ENCODE measurements around the gene MEIOSIN.

DNA sequence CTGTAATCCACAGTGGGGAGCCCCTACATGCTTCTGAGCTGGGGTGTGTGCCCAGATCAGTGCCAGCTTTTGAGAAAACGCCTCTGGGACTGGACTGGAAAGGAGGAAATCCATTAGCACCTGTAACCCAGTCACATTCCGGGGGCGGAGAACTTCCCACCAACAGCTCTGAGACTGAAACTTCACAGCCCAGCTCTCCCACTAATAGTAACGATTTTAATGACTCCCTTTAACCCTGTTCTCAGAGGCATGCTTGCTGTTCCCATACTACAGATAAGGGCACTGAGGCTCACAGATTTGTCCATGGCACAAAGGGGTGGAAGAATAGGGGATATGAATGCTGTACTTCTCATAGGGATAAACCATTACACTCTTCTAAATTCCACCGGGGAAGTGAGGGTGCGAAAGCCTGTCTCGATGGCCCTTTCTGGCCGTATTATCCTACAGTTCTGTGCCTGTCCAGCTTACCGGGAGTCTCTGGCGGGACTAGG is 3.4 kb upstream of the MEIOSIN start:
- TF ChIP-seq, protein P1, sequence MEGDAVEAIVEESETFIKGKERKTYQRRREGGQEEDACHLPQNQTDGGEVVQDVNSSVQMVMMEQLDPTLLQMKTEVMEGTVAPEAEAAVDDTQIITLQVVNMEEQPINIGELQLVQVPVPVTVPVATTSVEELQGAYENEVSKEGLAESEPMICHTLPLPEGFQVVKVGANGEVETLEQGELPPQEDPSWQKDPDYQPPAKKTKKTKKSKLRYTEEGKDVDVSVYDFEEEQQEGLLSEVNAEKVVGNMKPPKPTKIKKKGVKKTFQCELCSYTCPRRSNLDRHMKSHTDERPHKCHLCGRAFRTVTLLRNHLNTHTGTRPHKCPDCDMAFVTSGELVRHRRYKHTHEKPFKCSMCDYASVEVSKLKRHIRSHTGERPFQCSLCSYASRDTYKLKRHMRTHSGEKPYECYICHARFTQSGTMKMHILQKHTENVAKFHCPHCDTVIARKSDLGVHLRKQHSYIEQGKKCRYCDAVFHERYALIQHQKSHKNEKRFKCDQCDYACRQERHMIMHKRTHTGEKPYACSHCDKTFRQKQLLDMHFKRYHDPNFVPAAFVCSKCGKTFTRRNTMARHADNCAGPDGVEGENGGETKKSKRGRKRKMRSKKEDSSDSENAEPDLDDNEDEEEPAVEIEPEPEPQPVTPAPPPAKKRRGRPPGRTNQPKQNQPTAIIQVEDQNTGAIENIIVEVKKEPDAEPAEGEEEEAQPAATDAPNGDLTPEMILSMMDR (IDR thresholded peaks at IDR 0.05) = no peak
- no peak for TF ChIP-seq POLR2A (IDR thresholded peaks at IDR 0.05)

Measured in Peyer's patch (tissue), 4 donors.